RWPE1 (cell line): ENCODE results near the gene TMEM170A.
A peak's percentile ranks its signal among the peaks of the same experiment; 100 is the strongest.
"Not testable (repeated sequence)": the region's sequence is repeated elsewhere in the genome, so short reads cannot be mapped to it uniquely, and the experiment has no call there.

Source experiments
- CTCF ChIA-PET: fragments of 350-600 bp; sonication (Branson Sonifier 250); formaldehyde crosslinking; extraction: SDS; loops from one replicate; lab custom pipeline; 2021; lab: Yijun Ruan, JAX
- POLR2A ChIA-PET: fragments of 400-600 bp; formaldehyde crosslinking; extraction: SDS; loops from one replicate; lab custom pipeline; 2020; ENCODE audit warnings: antibody characterized with exemption; ENCODE audit not compliant: low non-redundant PET; lab: Yijun Ruan, JAX
- DNase-seq: peaks from one replicate; pipeline ENCODE4 v3.0.0; 2012; ENCODE audit warnings: low spot score
- H3K27ac ChIP-seq: fragments of 450-650 bp; 2 replicates; pipeline ENCODE4 v1.5.1; 2017
- CTCF ChIP-seq: fragments of 450-650 bp; conservative IDR thresholded peaks from 2 replicates; pipeline ENCODE4 v1.5.1; 2017; ENCODE audit warnings: low read depth, mild to moderate bottlenecking

The TMEM170A gene

GRCh38 chr16:75443298-75443697 is 21.2 kb downstream of the TMEM170A start:
- POLR2A ChIA-PET: no interaction called here
- TF ChIP-seq CTCF: no peak
- no peak for DNase-seq
- CTCF ChIA-PET: interaction anchor here (0.7 kb wide), 2 partner anchors 245 to 1002 kb away, joined by 4 to 6 read pairs; no protein-coding TSS in a partner anchor
- H3K27ac ChIP-seq: no peak overlapping the region

- peak overlapping the region; percentile 88 for H3K27ac ChIP-seq
- ChIA-PET CTCF (interaction anchor here (0.7 to 0.9 kb wide), 2 partner anchors 23 to 31 kb away, joined by 3 to 8 read pairs; no protein-coding TSS in a partner anchor), POLR2A (interaction anchor here (0.6 kb wide), 1 partner anchor 16 kb away, joined by 3 read pairs; no protein-coding TSS in a partner anchor)
- peak; percentile 68 for DNase-seq
- no peak for TF ChIP-seq CTCF
These were observed 30.6 kb downstream of the TMEM170A start for GRCh38 chr16:75433732-75434413.

GRCh38 chr16:75432828-75433731 is 31.4 kb downstream of the TMEM170A start, which contains the start of gene CFDP1:
Gene CFDP1, minus strand, starts transcription at chr16:75433503. Its CDS starts 151 bp downstream, at chr16:75433352.
- DNase-seq: peak; percentile 98
- no peak for TF ChIP-seq CTCF
- ChIA-PET CTCF (interaction anchor here (0.7 to 0.9 kb wide), 2 partner anchors 24 to 32 kb away, joined by 3 to 8 read pairs; no protein-coding TSS in a partner anchor), POLR2A (interaction anchor here (1.3 kb wide), 1 partner anchor 12 kb away, joined by 8 read pairs; no protein-coding TSS in a partner anchor)
- H3K27ac ChIP-seq: peak within 1 kb of the TSS; percentile 88

- no peak for DNase-seq
- no peak overlapping the region for H3K27ac ChIP-seq
- ChIA-PET CTCF (no interaction called here), POLR2A (no interaction called here)
- no peak for TF ChIP-seq CTCF
These were observed 34.7 kb downstream of the TMEM170A start for GRCh38 chr16:75429621-75430403.

GRCh38 chr16:75426524-75426923 is 38.0 kb downstream of the TMEM170A start:
- CTCF ChIA-PET: interaction anchor here (0.6 to 1.8 kb wide), 2 partner anchors 14 to 38 kb away, joined by 3 to 5 read pairs; no protein-coding TSS in a partner anchor
- POLR2A ChIA-PET, H3K27ac ChIP-seq, DNase-seq: not testable (repeated sequence)

- DNase-seq, POLR2A ChIA-PET, H3K27ac ChIP-seq: not testable (repeated sequence)
- CTCF ChIA-PET: interaction anchor here (0.7 kb wide), 1 partner anchor 181 kb away, joined by 4 read pairs; no protein-coding TSS in a partner anchor
These were observed 40.3 kb downstream of the TMEM170A start for GRCh38 chr16:75424105-75424762.
